Astrocyte (in vitro differentiated cells and primary cell): ENCODE measurements around the gene DACT1. TPM values are rescaled to one million over a fixed set of nuclear protein-coding genes. Genes with fewer than 3 reads are reported as not detected.

Source experiments
- DNase-seq: peaks from one replicate; pipeline ENCODE4 v3.0.0-alpha.2; 2010; ENCODE audit warnings: low read depth
- FAIRE-seq: peaks from 2 replicates; lab custom pipeline; 2011; peaks lifted over from hg19 to GRCh38; lab: Jason Lieb, UNC
- H2AFZ ChIP-seq: 2 replicates; pipeline ENCODE4 v1.6.0; 2012; ENCODE audit warnings: low read depth, low read length, inconsistent platforms
- H3K27ac ChIP-seq: 2 replicates; pipeline ENCODE4 v1.5.1; 2011; ENCODE audit warnings: low read depth, low read length, inconsistent platforms
- H3K27me3 ChIP-seq: 2 replicates; pipeline ENCODE4 v1.6.0; 2011; ENCODE audit warnings: low read length, inconsistent platforms; ENCODE audit not compliant: insufficient read depth
- H3K36me3 ChIP-seq: 2 replicates; pipeline ENCODE4 v1.5.1; 2011; ENCODE audit warnings: low read length, inconsistent platforms; ENCODE audit not compliant: insufficient read depth
- H3K4me1 ChIP-seq: 2 replicates; pipeline ENCODE4 v1.5.1; 2011; ENCODE audit warnings: low read length, inconsistent platforms; ENCODE audit not compliant: insufficient read depth
- H3K4me2 ChIP-seq: 2 replicates; pipeline ENCODE4 v1.6.0; 2012; ENCODE audit warnings: low read length, inconsistent platforms
- H3K4me3 ChIP-seq: 2 replicates; pipeline ENCODE4 v1.5.1; 2011; ENCODE audit warnings: low read depth, mild to moderate bottlenecking, low read length, inconsistent platforms; ENCODE audit not compliant: insufficient read depth
- H3K79me2 ChIP-seq: 2 replicates; pipeline ENCODE4 v1.6.0; 2012; ENCODE audit warnings: mild to moderate bottlenecking, low read length, inconsistent platforms; ENCODE audit not compliant: insufficient read depth
- H3K9ac ChIP-seq: 2 replicates; pipeline ENCODE4 v1.6.0; 2012; ENCODE audit warnings: mild to moderate bottlenecking, low read length, inconsistent platforms
- H3K9me3 ChIP-seq: 2 replicates; pipeline ENCODE4 v1.5.1; 2012; ENCODE audit warnings: low read depth, mild to moderate bottlenecking, low read length, inconsistent platforms; ENCODE audit not compliant: insufficient read depth
- H4K20me1 ChIP-seq: 2 replicates; pipeline ENCODE4 v1.6.0; 2012; ENCODE audit warnings: low read length, inconsistent platforms; ENCODE audit not compliant: insufficient read depth
- H3K27ac Mint-ChIP-seq: one replicate; pipeline ENCODE4 v1.8.0; 2021; ENCODE audit warnings: mild to moderate bottlenecking, mixed read lengths; ENCODE audit not compliant: unreplicated experiment
- H3K27me3 Mint-ChIP-seq: one replicate; pipeline ENCODE4 v1.8.0; 2021; ENCODE audit warnings: low read depth, mixed read lengths; ENCODE audit not compliant: unreplicated experiment
- H3K36me3 Mint-ChIP-seq: one replicate; pipeline ENCODE4 v1.8.0; 2021; ENCODE audit warnings: low read depth, mixed read lengths; ENCODE audit not compliant: unreplicated experiment
- H3K4me1 Mint-ChIP-seq: one replicate; pipeline ENCODE4 v1.8.0; 2021; ENCODE audit warnings: low read depth, mixed read lengths; ENCODE audit not compliant: unreplicated experiment
- H3K4me3 Mint-ChIP-seq: one replicate; pipeline ENCODE4 v1.8.0; 2021; ENCODE audit warnings: mild to moderate bottlenecking, moderate library complexity, mixed read lengths; ENCODE audit not compliant: unreplicated experiment
- H3K9me3 Mint-ChIP-seq: one replicate; pipeline ENCODE4 v1.8.0; 2021; ENCODE audit warnings: mild to moderate bottlenecking, mixed read lengths; ENCODE audit not compliant: unreplicated experiment
- CTCF ChIP-seq: IDR thresholded peaks from 2 replicates; pipeline ENCODE4 v1.5.1; 2011; ENCODE audit warnings: low read depth, mild to moderate bottlenecking, inconsistent platforms, low read length, moderate library complexity; ENCODE audit not compliant: insufficient read depth
- EZH2 ChIP-seq: IDR thresholded peaks from 2 replicates; pipeline ENCODE4 v1.6.1; 2012; ENCODE audit warnings: mild to moderate bottlenecking, low read length, inconsistent platforms; ENCODE audit not compliant: insufficient read depth
- total RNA-seq: library from RNA; stranded (reverse); gene quantifications from 2 replicates; pipeline ENCODE4 v1.2.1, GENCODE V29; 2021

The DACT1 gene
- total RNA-seq, 1 donor from 2014 or later: 49.3 TPM

GRCh38 chr14:58695514-58695913, 57.8 kb downstream of the DACT1 start:
- Mint-ChIP-seq H3K4me1 (peaks cover 1% of the 10 kb centered on the region), H3K27ac (no peak overlapping the region), H3K27me3 (peaks cover 13% of the 10 kb centered on the region), H3K36me3 (no peaks in the 10 kb centered on the region), H3K9me3 (peaks cover 2% of the 10 kb centered on the region), H3K4me3 (no peak overlapping the region)
- H3K9ac ChIP-seq: no peak overlapping the region
- H3K36me3 ChIP-seq: no peaks in the 10 kb centered on the region
- no peaks in the 10 kb centered on the region for H4K20me1 ChIP-seq
- peaks cover 3% of the 10 kb centered on the region for H3K27me3 ChIP-seq
- DNase-seq (no peak), FAIRE-seq (no peak)
- TF ChIP-seq EZH2 (no peak), CTCF (no peak)
- H3K9me3 ChIP-seq: no peaks in the 10 kb centered on the region
- no peak overlapping the region for H2AFZ ChIP-seq
- H3K27ac ChIP-seq: no peak overlapping the region
- no peak overlapping the region for H3K4me3 ChIP-seq
- no peak overlapping the region for H3K4me2 ChIP-seq
- no peaks in the 10 kb centered on the region for H3K4me1 ChIP-seq
- H3K79me2 ChIP-seq: no peaks in the 10 kb centered on the region

DNA sequence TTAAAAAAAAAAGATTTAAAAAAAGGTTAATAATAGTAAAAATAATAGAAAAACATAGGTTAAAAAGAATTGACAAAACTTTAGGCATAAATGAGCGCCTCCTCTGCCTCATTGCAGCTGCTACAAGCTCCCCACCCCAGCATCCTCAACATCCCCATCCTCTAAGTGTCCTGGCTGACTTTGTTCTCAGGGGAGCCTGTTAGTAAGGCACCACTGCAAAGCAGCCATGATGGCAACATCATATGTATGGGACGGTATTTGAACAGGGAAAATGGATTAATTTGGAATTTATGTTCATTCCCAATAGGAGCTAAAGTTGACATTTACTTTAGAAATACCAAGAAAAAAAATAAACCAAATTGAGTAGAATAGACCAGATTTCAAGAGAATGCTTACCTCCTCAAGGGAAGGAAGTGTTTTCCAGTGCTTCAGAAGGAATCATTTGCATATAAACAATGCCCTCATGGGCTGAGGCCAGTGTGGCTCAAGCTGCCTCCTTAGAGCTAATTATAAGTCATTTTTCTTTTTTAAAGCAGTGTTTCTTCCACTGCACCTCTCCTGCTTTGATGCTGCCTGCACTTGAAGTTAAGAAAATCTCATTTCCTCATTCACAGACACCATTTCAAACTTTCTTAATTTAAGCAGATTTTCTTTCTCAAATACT, 59.6 kb downstream of the DACT1 start:
- Mint-ChIP-seq H3K27me3 (peaks cover 13% of the 10 kb centered on the region), H3K27ac (no peak overlapping the region), H3K36me3 (no peaks in the 10 kb centered on the region), H3K4me3 (no peak overlapping the region), H3K9me3 (peaks cover 2% of the 10 kb centered on the region), H3K4me1 (peaks cover 1% of the 10 kb centered on the region)
- no peak for TF ChIP-seq CTCF
- no peak for TF ChIP-seq EZH2
- H3K36me3 ChIP-seq: no peaks in the 10 kb centered on the region
- H3K4me1 ChIP-seq: no peaks in the 10 kb centered on the region
- no peak overlapping the region for H3K9ac ChIP-seq
- no peaks in the 10 kb centered on the region for H4K20me1 ChIP-seq
- H3K4me3 ChIP-seq: no peak overlapping the region
- DNase-seq (no peak), FAIRE-seq (no peak)
- H3K79me2 ChIP-seq: no peaks in the 10 kb centered on the region
- peaks cover 3% of the 10 kb centered on the region for H3K27me3 ChIP-seq
- H3K27ac ChIP-seq: no peak overlapping the region
- no peak overlapping the region for H2AFZ ChIP-seq
- no peaks in the 10 kb centered on the region for H3K9me3 ChIP-seq
- no peak overlapping the region for H3K4me2 ChIP-seq

Other genes with a start within 250 kb of the DACT1 start
- gene TOMM20L, start 242.0 kb upstream of the DACT1 start, total RNA-seq: not detected in 2 replicates
- 27.3 and 33.1 TPM in 2 replicates for gene TIMM9, start 210.4 kb upstream of the DACT1 start, total RNA-seq
- 14.9 and 20.1 TPM in 2 replicates for gene KIAA0586, start 210.2 kb upstream of the DACT1 start, total RNA-seq